HCT116 (cell line): ENCODE measurements around the gene OTUD5. TPM values are rescaled to one million over a fixed set of nuclear protein-coding genes. Genes with fewer than 3 reads are reported as not detected.
"Not testable (repeated sequence)": the region's sequence is repeated elsewhere in the genome, so short reads cannot be mapped to it uniquely, and the experiment has no call there.

Experiments
- ATAC-seq: fragments of 200-7000 bp; cut with Tn5 transposase; 2 replicates; pipeline ENCODE4 v1.9.1; 2020; ENCODE audit warnings: mild to moderate bottlenecking, moderate library complexity
- BruUV-seq: library from RNA; stranded (reverse); fragments of 400-500 nt; replicated peaks from 2 replicates; lab custom pipeline; 2021; lab: Mats Ljungman, UMichigan
- CTCF ChIA-PET: fragments of 300-600 bp; sonication (Branson Sonifier 250); formaldehyde crosslinking; loops from one replicate; lab custom pipeline; 2021; ENCODE audit warnings: antibody characterized with exemption; lab: Charles Lee
- POLR2A ChIA-PET: fragments of 300-600, 350-600 bp; sonication (Branson Sonifier 250); formaldehyde crosslinking; loops from one replicate; lab custom pipeline; 2021; ENCODE audit warnings: antibody characterized with exemption; lab: Charles Lee
- RAD21 ChIA-PET, 2 experiments: fragments of 300-600 bp; sonication (Branson Sonifier 250); formaldehyde crosslinking; loops; one replicate each; lab custom pipeline; 2023; ENCODE audit warnings: low total read pairs in 2 of 2; ENCODE audit not compliant: uncharacterized antibody in 2 of 2, unreplicated experiment in 2 of 2, low non-redundant PET in 1 of 2; lab: Charles Lee
- DNase-seq: peaks from one replicate; pipeline ENCODE4 v3.0.0-alpha.2; 2010; ENCODE audit warnings: low read depth, low spot score
- H2AFZ ChIP-seq: fragments of 200-600 bp; shearing (Covaris generic), sonication (generic); 2 replicates; pipeline ENCODE4 v1.6.1; 2017; ENCODE audit warnings: low read depth, mixed run types, mixed read lengths, antibody characterized with exemption, low read length; ENCODE audit not compliant: poor library complexity, severe bottlenecking
- H3K27ac ChIP-seq: 2 replicates; pipeline ENCODE4 v1.5.1; 2012; ENCODE audit warnings: low read depth, low read length
- H3K27me3 ChIP-seq: fragments of 200-600 bp; sonication (generic); 2 replicates; pipeline ENCODE4 v1.6.1; 2016; ENCODE audit warnings: mixed run types, low read length, mixed read lengths; ENCODE audit not compliant: insufficient read depth
- H3K36me3 ChIP-seq, 2 experiments: fragments of 200-500 bp in 1 of 2; fragments of 200-600 bp in 1 of 2; sonication (Bioruptor generic) in 1 of 2; sonication (generic) in 1 of 2; 2 replicates each; pipeline versions ENCODE4 v1.5.1 to v1.6.1; 2014 to 2016; ENCODE audit warnings: low read length in 2 of 2, inconsistent platforms in 1 of 2, mixed read lengths in 1 of 2, mixed run types in 1 of 2; ENCODE audit not compliant: insufficient read depth in 2 of 2, control insufficient read depth in 1 of 2
- H3K4me1 ChIP-seq, 2 experiments: fragments of 200-600 bp in 1 of 2; sonication (generic) in 1 of 2; 2 replicates each; pipeline versions ENCODE4 v1.5.1 to v1.6.1; 2012 to 2017; ENCODE audit warnings: low read length in 2 of 2, inconsistent platforms in 1 of 2, mild to moderate bottlenecking in 1 of 2, mixed read lengths in 1 of 2, mixed run types in 1 of 2, moderate library complexity in 1 of 2; ENCODE audit not compliant: insufficient read depth in 2 of 2, control insufficient read depth in 1 of 2
- H3K4me2 ChIP-seq: fragments of 200-600 bp; sonication (generic); 2 replicates; pipeline ENCODE4 v1.6.1; 2017; ENCODE audit warnings: mixed run types, low read length, mixed read lengths
- H3K4me3 ChIP-seq, 2 experiments: fragments of 200-600 bp in 1 of 2; sonication (generic) in 1 of 2; replicated peaks in 1 of 2; 2 replicates each; pipeline ENCODE4 v1.5.1; 2011 to 2016; ENCODE audit warnings: low read length in 2 of 2, control low read depth in 1 of 2, low read depth in 1 of 2, mild to moderate bottlenecking in 1 of 2, mixed read lengths in 1 of 2, mixed run types in 1 of 2
- H3K79me2 ChIP-seq: fragments of 200-600 bp; sonication (generic); 2 replicates; pipeline ENCODE4 v1.6.1; 2017; ENCODE audit warnings: mild to moderate bottlenecking, mixed run types, low read length, moderate library complexity, mixed read lengths; ENCODE audit not compliant: insufficient read depth
- H3K9ac ChIP-seq: fragments of 200-600 bp; sonication (generic); 2 replicates; pipeline ENCODE4 v1.6.1; 2016; ENCODE audit warnings: low read length, mixed read lengths
- H3K9me2 ChIP-seq: fragments of 200-600 bp; sonication (generic), shearing (Covaris generic); 2 replicates; pipeline ENCODE4 v1.6.1; 2017; ENCODE audit warnings: mixed run types, mild to moderate bottlenecking, moderate library complexity; ENCODE audit not compliant: insufficient read depth
- H3K9me3 ChIP-seq, 2 experiments: fragments of 200-500 bp in 1 of 2; fragments of 200-600 bp in 1 of 2; sonication (Bioruptor generic) in 1 of 2; sonication (generic) in 1 of 2; 2 replicates each; pipeline ENCODE4 v1.6.1; 2014 to 2017; ENCODE audit warnings: low read length in 2 of 2, mixed read lengths in 2 of 2, inconsistent platforms in 1 of 2, low read depth in 1 of 2, mild to moderate bottlenecking in 1 of 2, mixed run types in 1 of 2, moderate library complexity in 1 of 2; ENCODE audit not compliant: control insufficient read depth in 1 of 2, insufficient read depth in 1 of 2
- H4K20me1 ChIP-seq: fragments of 200-600 bp; sonication (generic), shearing (Covaris generic); 2 replicates; pipeline ENCODE4 v1.6.1; 2017; ENCODE audit warnings: mixed run types, mild to moderate bottlenecking, moderate library complexity; ENCODE audit not compliant: insufficient read depth
- CEBPB ChIP-seq: IDR thresholded peaks from 2 replicates; pipeline ENCODE4 v1.6.1; 2012; ENCODE audit warnings: low read depth
- POLR2A ChIP-seq: IDR thresholded peaks from 2 replicates; pipeline ENCODE4 v1.7.0; 2011; ENCODE audit warnings: borderline replicate concordance; ENCODE audit not compliant: insufficient read depth, insufficient read length; ENCODE audit errors: extremely low read depth
- SRF ChIP-seq: IDR thresholded peaks from 2 replicates; pipeline ENCODE4 v1.6.1; 2012; ENCODE audit warnings: low read depth
- intact Hi-C: fragments of 100-400 bp; cut with micrococcal nuclease; formaldehyde crosslinking; loops from 2 replicates; pipeline ENCODE4 v1.10.0; 2022
- total RNA-seq: library from RNA; stranded (reverse); gene quantifications from one replicate; pipeline ENCODE4 v1.2.1, GENCODE V29; 2021; ENCODE audit not compliant: unreplicated experiment
- TF ChIP-seq, protein P1 (sequence below): IDR thresholded peaks from 2 replicates; pipeline ENCODE4 v1.6.1; 2012

OTUD5 gene
- total RNA-seq, 1 experiment from 2014 or later = 42.6 TPM

DNA sequence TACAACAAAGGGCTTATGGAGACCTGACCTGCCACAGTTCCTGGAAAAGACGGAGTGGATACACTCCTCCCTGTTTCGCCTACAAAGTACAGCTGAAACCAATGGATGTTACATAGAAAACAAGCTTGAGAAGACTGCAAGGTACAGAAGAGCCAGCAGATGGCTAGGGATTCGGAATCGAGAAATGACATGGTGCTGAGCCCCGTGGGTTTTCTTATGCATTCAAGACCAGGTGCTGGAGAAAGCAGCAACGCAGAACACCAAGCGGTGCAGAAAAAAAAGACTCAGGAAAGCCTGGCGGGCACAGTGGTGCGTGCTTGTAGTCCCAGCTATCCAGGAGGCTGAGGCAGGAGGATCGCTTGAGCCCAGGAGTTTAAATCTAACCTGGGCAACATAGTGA, 73.7 kb downstream of the OTUD5 start:
- no peaks in the 10 kb centered on the region for H3K79me2 ChIP-seq
- H3K4me2 ChIP-seq = no peak overlapping the region
- H4K20me1 ChIP-seq = no peaks in the 10 kb centered on the region
- CTCF ChIA-PET = no interaction called here
- TF ChIP-seq, protein P1, sequence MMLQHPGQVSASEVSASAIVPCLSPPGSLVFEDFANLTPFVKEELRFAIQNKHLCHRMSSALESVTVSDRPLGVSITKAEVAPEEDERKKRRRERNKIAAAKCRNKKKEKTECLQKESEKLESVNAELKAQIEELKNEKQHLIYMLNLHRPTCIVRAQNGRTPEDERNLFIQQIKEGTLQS = no peak
- TF ChIP-seq POLR2A (no peak), SRF (no peak), CEBPB (no peak)
- TF ChIP-seq, all 23 proteins: peak for 0
- DNase-seq = no peak
- no peak overlapping the region for H3K4me3 ChIP-seq
- H3K9me2 ChIP-seq = no peaks in the 10 kb centered on the region
- no peaks in the 10 kb centered on the region for H3K4me1 ChIP-seq
- ChIA-PET RAD21 (no interaction called here), POLR2A (no interaction called here)
- no peaks in the 10 kb centered on the region for H3K9me3 ChIP-seq
- H3K27me3 ChIP-seq = no peaks in the 10 kb centered on the region
- BruUV-seq = no TSS peak
- no peak overlapping the region for H3K27ac ChIP-seq
- no peaks in the 10 kb centered on the region for H3K36me3 ChIP-seq
- ATAC-seq = no peak
- no peak overlapping the region for H2AFZ ChIP-seq
- no peak overlapping the region for H3K9ac ChIP-seq
- intact Hi-C loops = no loop called here

DNA sequence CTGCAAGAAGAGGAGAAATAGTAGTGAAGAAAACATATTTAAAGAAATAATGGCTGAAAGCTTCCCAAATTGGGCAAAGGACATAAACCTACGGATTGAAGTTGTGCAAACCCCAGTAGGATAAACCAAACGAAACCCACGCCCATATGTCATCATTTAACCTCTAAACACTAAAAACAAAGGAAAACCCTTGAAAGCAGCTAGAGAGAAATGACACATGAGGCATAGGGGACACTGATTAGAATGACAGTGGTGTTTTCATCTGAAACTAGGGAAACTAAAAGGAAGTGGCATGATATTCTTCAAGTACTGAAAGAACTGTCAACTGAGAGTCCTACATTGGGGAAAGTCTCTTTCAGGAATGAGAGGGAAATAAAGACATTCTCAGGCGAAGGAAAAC, 80.5 kb downstream of the OTUD5 start:
- H3K4me2 ChIP-seq, H3K4me3 ChIP-seq, ATAC-seq, CTCF ChIA-PET, H3K36me3 ChIP-seq, POLR2A ChIA-PET, H3K9ac ChIP-seq, H3K79me2 ChIP-seq, DNase-seq, intact Hi-C loops, H3K9me3 ChIP-seq, RAD21 ChIA-PET, BruUV-seq, H2AFZ ChIP-seq, H3K27ac ChIP-seq, H3K27me3 ChIP-seq, H3K4me1 ChIP-seq, H3K9me2 ChIP-seq, H4K20me1 ChIP-seq: not testable (repeated sequence)

Other genes with a start within 250 kb of the OTUD5 start
- gene GLOD5, start 195.9 kb downstream of the OTUD5 start, total RNA-seq = not detected
- 0.34 TPM for gene GATA1, start 171.0 kb downstream of the OTUD5 start, total RNA-seq
- gene HDAC6, start 155.5 kb downstream of the OTUD5 start, total RNA-seq = 79.9 TPM
- gene ERAS, start 131.1 kb downstream of the OTUD5 start, total RNA-seq = not detected
- gene PCSK1N, start 122.0 kb downstream of the OTUD5 start, total RNA-seq = 0.22 TPM
- gene TIMM17B, start 59.8 kb downstream of the OTUD5 start, total RNA-seq = 41.7 TPM
- gene PQBP1, start 59.7 kb downstream of the OTUD5 start, total RNA-seq = 67.1 TPM
- 35.0 TPM for gene SLC35A2, start 46.0 kb downstream of the OTUD5 start, total RNA-seq
- gene PIM2, start 38.6 kb downstream of the OTUD5 start, total RNA-seq = 15.6 TPM
- 5.5 TPM for gene KCND1, start 14.2 kb upstream of the OTUD5 start, total RNA-seq
- gene GRIPAP1, start 44.7 kb upstream of the OTUD5 start, total RNA-seq = 39.4 TPM
- 17.1 TPM for gene TFE3, start 85.8 kb upstream of the OTUD5 start, total RNA-seq
- 13.5 TPM for gene CCDC120, start 101.4 kb upstream of the OTUD5 start, total RNA-seq
- 18.8 TPM for gene PRAF2, start 116.4 kb upstream of the OTUD5 start, total RNA-seq
- gene WDR45, start 122.3 kb upstream of the OTUD5 start, total RNA-seq = 41.7 TPM
- 21.7 TPM for gene GPKOW, start 166.1 kb upstream of the OTUD5 start, total RNA-seq
- gene MAGIX, start 205.2 kb upstream of the OTUD5 start, total RNA-seq = 2.6 TPM
- 207 TPM for gene PLP2, start 214.3 kb upstream of the OTUD5 start, total RNA-seq
- 27.8 TPM for gene PRICKLE3, start 228.8 kb upstream of the OTUD5 start, total RNA-seq
- gene SYP, start 242.6 kb upstream of the OTUD5 start, total RNA-seq = 1.2 TPM